ENCODE measurements around the gene SPAG6.

DNA sequence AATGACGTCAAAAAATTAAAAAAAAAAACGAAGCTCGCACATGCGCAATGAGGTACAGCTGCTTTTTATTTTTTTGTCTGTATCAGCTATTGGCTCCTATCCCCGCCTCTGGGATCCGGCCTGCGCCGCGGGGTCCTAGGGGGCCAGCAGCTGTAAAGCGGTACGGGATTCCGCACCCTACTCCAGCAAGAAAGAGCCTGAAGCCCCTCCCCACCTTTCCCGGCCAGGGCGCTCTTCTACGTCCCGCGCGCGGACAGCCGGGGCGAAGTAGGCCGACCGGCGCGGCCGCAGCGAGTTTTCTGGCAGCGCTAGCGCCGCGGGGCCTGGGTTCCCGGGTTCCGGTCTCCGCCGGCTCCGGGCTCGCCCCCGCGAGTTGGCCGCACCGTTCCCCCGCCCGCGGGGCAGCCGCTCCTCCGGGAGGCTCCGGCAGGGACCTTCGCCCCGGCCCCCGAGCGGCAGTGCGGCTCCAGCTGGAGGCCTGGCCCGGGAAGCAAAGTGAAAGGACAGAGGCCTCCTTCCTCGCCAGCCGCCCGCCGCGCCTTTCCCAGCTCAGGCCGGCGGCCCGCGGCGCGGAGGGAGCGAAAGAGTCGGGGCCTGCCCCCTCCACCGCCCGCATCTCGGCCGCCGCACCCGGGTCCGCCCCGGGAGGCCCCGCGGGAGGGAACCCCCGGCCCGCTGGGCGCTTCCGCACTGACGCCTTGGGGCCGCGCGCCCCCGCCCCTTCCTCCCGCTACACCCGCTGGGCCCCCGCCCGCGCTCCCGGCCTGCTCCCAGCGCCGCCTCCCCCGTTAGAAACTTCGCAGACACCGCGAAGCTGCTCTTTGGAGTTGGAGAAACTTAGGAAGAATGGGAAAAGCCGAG, 4.7 kb upstream of the SPAG6 start:
- TF ChIP-seq ISL1 (CRISPR knock-in tag; IDR thresholded peaks at IDR 0.05), result no peak
- no peak for TF ChIP-seq PATZ1 (CRISPR knock-in tag; IDR thresholded peaks at IDR 0.05; ENCODE audit: borderline replicate concordance)
- no peak for TF ChIP-seq ZFP30 (CRISPR knock-in tag; IDR thresholded peaks at IDR 0.05)
- TF ChIP-seq ARNTL (CRISPR knock-in tag; IDR thresholded peaks at IDR 0.05; ENCODE audit: borderline replicate concordance, low read depth), result no peak
- no peak for TF ChIP-seq PPARA (CRISPR knock-in tag; IDR thresholded peaks at IDR 0.05; ENCODE audit: borderline replicate concordance)

All from SK-N-SH treated with all-trans-retinoic acid at 6 μM for 48 hours (cell line).